Fibroblast of skin of scalp (primary cell): ENCODE data around the gene UQCR11.

ENCODE experiments used
- DNase-seq: peaks from one replicate; pipeline ENCODE4 v3.0.0-alpha.2; 2013

UQCR11 gene

DNA sequence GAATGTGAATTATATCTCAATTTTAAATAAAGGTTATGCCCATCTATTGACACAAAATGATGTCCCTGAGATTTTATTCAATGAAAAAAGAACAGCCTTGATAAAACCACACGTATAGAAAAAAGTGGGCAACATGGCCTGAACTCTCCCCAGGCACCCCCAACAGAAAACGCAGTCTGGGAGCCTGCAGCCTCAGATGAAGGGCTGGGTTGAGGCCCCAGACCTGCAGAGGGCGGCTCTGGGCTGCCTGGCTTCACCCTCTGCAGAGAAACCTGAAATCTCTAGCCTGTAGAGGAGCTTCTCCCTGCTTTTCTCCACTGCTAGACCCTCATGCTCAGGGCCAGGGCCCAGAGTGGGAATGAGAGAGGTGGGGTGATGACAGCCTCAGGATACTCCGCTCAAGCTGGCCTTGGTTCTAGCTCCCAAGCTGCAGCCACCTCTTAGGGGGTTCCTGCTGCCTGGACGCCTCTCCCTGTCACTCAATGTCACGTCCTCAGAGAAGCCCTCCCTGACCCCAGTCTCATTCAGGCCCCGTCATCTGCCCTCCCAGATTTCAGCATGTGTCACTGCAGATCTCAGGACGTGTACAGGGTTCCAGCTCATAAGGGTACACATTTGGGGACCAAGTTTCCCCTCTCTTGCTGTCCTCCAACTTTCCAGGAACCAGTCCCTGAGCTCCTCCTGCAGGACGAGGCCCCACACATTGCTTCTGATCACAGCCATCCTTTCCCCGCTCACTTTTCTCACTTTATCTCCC lies 14.4 kb downstream of the UQCR11 start:
- peak; percentile 32 for DNase-seq

- DNase-seq: no peak
Observed at GRCh38 chr19:1587872-1588271, 17.4 kb downstream of the UQCR11 start.

DNA sequence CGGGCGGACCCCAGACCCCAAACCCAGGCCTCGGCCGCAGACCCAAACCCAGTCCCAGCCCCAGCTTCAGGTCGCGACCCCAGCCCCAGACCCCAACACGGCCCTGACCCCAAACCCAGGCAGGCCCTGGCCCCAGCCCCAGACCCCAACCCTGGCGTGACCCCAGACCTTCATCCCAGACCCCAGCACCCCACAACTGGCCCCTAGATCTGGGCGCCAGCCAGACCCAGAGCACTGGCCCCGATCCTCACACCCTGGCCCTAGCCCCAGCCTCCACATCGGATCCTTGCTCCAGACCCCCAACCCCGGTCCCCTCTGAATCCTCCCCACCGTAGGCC lies 20.1 kb downstream of the UQCR11 start:
- DNase-seq: no peak

GRCh38 chr19:1584500-1585242 lies 20.6 kb downstream of the UQCR11 start:
- DNase-seq: no peak

DNA sequence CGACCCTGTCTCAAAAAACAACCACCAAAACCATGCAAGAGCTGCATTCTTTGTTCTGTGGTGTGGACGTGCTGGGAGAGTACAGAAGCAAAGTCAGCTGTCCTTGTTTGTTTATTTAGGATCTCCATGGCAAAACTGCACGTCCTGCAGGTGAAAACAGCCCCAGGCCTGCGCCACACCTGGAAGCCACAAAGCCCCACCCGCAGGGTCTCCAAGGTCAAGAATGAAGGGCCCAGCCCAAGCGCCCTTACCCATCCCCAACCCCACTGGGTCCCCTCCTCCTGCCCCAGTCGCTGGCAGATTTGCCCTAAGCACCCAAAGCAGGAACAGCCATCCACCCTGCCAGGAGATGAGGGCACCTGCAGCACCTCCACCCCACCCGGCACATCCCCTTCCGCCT lies 23.1 kb downstream of the UQCR11 start:
- DNase-seq: no peak

DNA sequence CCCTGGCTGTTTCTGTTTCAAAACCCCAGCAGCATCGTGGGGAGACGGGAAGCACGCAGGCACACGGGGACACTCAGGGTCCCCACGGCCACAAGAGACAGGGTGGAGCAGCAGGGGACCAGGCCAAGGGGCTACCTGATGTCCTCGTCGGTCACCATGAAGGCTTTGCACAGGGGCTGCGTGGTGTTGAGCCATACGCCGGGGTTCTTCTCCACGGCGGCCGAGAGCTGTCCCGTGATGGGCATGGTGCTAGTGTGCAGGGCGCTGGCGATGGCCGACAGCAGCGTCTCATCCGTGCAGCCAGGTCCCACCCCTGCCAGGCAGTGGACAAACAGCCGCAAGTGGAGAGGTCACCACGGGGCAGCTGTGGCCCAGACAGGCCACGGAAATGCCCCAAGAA lies 24.3 kb downstream of the UQCR11 start:
- no peak for DNase-seq

DNA sequence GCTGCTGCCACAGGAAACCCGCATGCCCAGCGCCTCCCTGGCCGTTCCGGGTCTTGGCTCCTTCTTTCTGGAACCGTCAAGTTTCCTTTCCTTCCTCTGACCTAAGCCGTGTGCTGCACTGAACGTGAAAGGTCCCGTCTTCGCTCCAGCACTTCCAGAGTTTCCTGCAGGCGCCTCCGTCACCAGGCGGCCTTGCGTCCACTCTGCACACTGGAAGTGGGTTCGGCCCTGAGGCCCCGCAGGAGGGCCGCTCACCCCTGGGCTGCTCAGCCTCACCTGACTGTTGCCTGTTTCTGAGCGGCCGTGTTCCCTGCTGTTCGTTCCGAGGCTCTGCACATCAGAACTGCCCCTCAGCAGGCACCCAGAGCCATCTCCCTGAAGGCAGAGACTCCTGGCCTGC lies 24.9 kb downstream of the UQCR11 start:
- no peak for DNase-seq

- no peak for DNase-seq
Observed at GRCh38 chr19:1579222-1579621, 26.0 kb downstream of the UQCR11 start.

GRCh38 chr19:1577929-1578618 lies 27.2 kb downstream of the UQCR11 start:
- no peak for DNase-seq

GRCh38 chr19:1577090-1577928 lies 28.0 kb downstream of the UQCR11 start:
- DNase-seq: no peak

- DNase-seq: no peak
Observed at GRCh38 chr19:1576242-1577089, 28.8 kb downstream of the UQCR11 start.

- DNase-seq: no peak
Observed at GRCh38 chr19:1575323-1576241, 29.7 kb downstream of the UQCR11 start.

- DNase-seq: no peak
Observed at GRCh38 chr19:1574354-1575136, 30.7 kb downstream of the UQCR11 start.

DNA sequence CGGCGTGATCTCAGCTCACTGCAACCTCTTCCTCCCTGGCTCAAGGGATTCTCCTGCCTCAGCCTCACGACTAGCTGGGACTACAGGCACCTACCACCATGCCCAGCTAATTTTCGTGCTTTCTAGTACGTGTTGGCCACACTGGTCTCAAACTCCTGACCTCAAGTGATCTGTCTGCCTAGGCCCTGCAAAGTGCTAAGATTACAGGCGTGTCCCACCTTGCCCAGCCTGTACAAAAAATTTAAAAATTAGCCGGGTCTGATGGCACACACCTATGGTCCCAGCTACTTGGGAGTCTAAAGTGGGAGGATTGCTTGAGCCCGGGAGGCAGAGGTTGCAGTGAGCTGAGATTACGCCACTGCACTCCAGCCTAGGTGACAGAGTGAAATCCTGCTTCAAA lies 32.5 kb downstream of the UQCR11 start:
- no peak for DNase-seq

DNA sequence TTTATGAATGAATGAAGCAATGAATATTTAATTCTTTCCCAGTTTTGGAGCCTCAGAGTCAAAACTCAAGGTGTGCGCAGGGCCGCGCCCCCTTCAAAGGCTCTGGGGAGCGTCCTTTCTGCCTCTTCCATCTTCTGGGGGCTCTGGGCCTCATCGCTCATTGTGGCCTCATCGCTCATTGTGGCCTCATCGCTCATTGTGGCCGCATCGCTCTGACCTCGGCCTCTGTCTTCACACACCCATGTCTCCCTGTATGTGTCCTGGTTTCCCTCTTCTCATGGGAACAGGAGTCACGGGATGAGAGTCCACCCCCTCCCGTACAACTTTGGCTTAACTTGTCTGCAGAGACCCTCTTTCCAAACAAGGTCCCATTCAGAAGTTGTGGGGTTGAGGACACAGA lies 33.9 kb downstream of the UQCR11 start:
- DNase-seq: no peak

- DNase-seq: no peak
Observed at GRCh38 chr19:1570836-1571235, 34.4 kb downstream of the UQCR11 start.

- DNase-seq: no peak
Observed at GRCh38 chr19:1569997-1570396, 35.3 kb downstream of the UQCR11 start.

DNA sequence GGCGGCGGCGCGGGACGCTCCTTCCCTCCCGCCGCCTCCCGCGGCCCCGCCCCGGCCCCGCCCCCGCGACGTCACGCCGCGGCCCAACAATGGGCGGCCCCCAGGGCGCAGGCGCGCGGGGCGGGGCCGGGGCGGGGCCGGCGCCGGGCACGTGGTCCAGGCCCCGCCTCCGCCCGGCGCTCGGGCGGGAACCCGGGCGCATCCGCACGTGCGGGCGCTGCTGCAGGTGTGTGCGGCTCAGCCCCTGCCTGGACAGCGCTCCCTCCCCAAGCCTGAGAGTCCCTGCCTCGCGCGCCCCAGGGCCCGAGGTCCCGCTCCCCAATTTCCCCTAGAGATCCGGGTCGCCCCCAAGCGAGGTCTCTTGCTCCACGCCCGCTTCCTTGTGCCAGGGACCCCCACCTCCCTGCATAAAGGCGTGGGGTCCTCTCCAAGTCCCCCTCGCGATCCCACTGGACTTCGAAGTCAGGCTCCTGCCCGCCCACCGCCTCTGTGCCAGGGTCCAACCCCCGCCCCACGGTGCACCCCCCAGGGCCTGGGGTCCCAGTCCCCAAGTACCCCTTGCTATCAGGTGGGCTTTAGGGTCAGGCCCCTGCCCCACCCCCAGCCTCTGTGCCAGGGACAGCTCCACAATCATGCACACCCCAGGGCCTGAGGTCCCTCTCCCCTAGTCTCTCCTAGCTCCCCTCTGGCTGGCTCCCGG lies 36.8 kb downstream of the UQCR11 start, which contains the start of gene MEX3D:
Gene MEX3D, minus strand, starts transcription at position 6 of the 700 bp plus-strand sequence. CDS start 267 bp downstream, outside the sequence.
- DNase-seq: peak; percentile 85

GRCh38 chr19:1567848-1568227 lies 37.4 kb downstream of the UQCR11 start:
- DNase-seq: no peak
